Psoas muscle (tissue), 8 donors: ENCODE results near the gene QSOX2. TPM values are rescaled to one million over a fixed set of nuclear protein-coding genes. Genes with fewer than 3 reads are reported as not detected.

Experiments used
- ATAC-seq, 4 donors: fragments of 200-7000 bp; cut with Tn5 transposase; one replicate each; pipeline ENCODE4 v1.9.1; 2020; ENCODE audit warnings: moderate library complexity in 3 of 4, mild to moderate bottlenecking in 2 of 4
- DNase-seq, 2 donors: peaks; one replicate each; pipeline ENCODE4 v3.0.0-alpha.2; 2020
- H3K27ac ChIP-seq: fragments of 200-600 bp; one replicate; pipeline ENCODE4 v1.8.0; 2022
- H3K27me3 ChIP-seq, 3 donors: fragments of 200-600 bp in 1 of 3; one replicate each; pipeline versions ENCODE4 v1.6.1 to v1.8.0; 2013 to 2022; ENCODE audit warnings: low read length in 2 of 3, mild to moderate bottlenecking in 2 of 3, moderate library complexity in 1 of 3; ENCODE audit not compliant: insufficient read depth in 3 of 3
- H3K36me3 ChIP-seq, 2 donors: fragments of 200-600 bp in 1 of 2; one replicate each; pipeline versions ENCODE4 v1.6.1 to v1.8.0; 2013 to 2022; ENCODE audit warnings: low read depth in 1 of 2, mild to moderate bottlenecking in 1 of 2, moderate library complexity in 1 of 2; ENCODE audit not compliant: insufficient read depth in 1 of 2
- H3K4me1 ChIP-seq: fragments of 200-600 bp; one replicate; pipeline ENCODE4 v1.8.0; 2022
- H3K4me3 ChIP-seq: fragments of 200-600 bp; one replicate; pipeline ENCODE4 v1.8.0; 2022; ENCODE audit warnings: mild to moderate bottlenecking
- H3K9me3 ChIP-seq: fragments of 200-600 bp; one replicate; pipeline ENCODE4 v1.8.0; 2022
- WGBS, 3 donors: extraction: QIAGEN DNeasy Blood & Tissue Kit; methylation state at CpG; one replicate each; pipeline versions ENCODE4 v1.1.6 to v1.1.7; 2013; 5-methylcytosine and 5-hydroxymethylcytosine counted together
- intact Hi-C, 2 donors: fragments of 100-400 bp; cut with DNase I; formaldehyde crosslinking; loops; one replicate each; pipeline versions ENCODE4 v1.11.0 to v1.14.2; 2022
- polyA plus RNA-seq, 3 donors: library from polyadenylated mRNA; stranded (reverse); fragments of 200-250 nt; gene quantifications; one replicate each; pipeline ENCODE4 v1.2.3, GENCODE V29; 2013
- total RNA-seq, 4 donors: library from RNA; stranded (reverse); fragmentation: NEBNext Ultra II Directional in 2 of 4; extraction: Animal tissue kit (Norgen Biotek cat#: 25700) in 2 of 4; gene quantifications; one replicate each; pipeline versions ENCODE4 v1.2.1 to v1.2.4, GENCODE V29; 2021 to 2023
- TF ChIP-seq, protein P1 (sequence below): fragments of 200-600 bp; IDR thresholded peaks from one replicate; pipeline ENCODE4 v1.8.0; 2022; ENCODE audit warnings: antibody characterized with exemption
- donor health status: healthy with polysubstance abuse.
- donor health status: DM: no; HTN: no; CAD: no; lungs with moderate emphysema.
- donor health status: Bipolar disorder and iron deficiency.
- donor health status: healthy.
- donor health status: DM: yes; HTN: yes; CAD: no.
- donor health status: DM: no; HTN: no; CAD: no.
- donor health status: DM: no; HTN: no; CAD: no.
- donor health status: DM: yes; HTN: yes; CAD: no.

The QSOX2 gene
- total and polyA plus RNA-seq, 7 donors = 3.6 to 7.5 (median 5.6) TPM

DNA sequence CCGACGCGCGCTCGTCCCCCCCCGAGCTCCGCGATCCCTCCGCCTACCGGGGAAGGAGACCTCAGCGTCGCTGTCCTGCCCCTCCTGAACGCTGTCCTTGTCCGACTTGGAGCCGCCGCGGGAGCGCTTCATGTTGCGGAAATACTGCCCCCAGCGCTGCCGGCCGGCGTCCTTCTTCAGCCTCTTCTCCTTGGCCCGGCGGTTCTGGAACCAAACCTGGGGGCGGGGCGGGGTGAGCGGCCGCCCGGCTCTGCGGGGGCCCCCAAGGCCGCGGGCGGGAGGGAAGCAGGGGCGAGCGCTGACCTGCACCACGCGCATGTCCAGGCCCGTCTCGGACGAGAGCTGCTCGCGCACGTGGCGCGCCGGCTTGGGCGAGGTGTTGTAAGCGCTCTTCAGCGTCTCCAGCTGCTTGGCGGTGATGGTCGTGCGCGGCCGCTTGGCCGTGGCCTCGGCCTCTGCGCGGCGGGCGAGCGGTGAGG, 47.0 kb downstream of the QSOX2 start:
- no peaks in the 10 kb centered on the region for H3K36me3 ChIP-seq
- intact Hi-C loops = no loop called here
- DNase-seq (no peak), ATAC-seq (no peak)
- no peak overlapping the region for H3K4me3 ChIP-seq
- WGBS, 3 donors = 0 to 1% (median 1%) methylated on average over 39 to 62 of the region's 62 CpGs
- H3K27ac ChIP-seq = no peak overlapping the region
- no peaks in the 10 kb centered on the region for H3K4me1 ChIP-seq
- no peaks in the 10 kb centered on the region for H3K9me3 ChIP-seq
- TF ChIP-seq, protein P1, sequence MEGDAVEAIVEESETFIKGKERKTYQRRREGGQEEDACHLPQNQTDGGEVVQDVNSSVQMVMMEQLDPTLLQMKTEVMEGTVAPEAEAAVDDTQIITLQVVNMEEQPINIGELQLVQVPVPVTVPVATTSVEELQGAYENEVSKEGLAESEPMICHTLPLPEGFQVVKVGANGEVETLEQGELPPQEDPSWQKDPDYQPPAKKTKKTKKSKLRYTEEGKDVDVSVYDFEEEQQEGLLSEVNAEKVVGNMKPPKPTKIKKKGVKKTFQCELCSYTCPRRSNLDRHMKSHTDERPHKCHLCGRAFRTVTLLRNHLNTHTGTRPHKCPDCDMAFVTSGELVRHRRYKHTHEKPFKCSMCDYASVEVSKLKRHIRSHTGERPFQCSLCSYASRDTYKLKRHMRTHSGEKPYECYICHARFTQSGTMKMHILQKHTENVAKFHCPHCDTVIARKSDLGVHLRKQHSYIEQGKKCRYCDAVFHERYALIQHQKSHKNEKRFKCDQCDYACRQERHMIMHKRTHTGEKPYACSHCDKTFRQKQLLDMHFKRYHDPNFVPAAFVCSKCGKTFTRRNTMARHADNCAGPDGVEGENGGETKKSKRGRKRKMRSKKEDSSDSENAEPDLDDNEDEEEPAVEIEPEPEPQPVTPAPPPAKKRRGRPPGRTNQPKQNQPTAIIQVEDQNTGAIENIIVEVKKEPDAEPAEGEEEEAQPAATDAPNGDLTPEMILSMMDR = no peak
- H3K27me3 ChIP-seq = peaks cover 0 to 97% (median 53%) of the 10 kb centered on the region in 3 donors

DNA sequence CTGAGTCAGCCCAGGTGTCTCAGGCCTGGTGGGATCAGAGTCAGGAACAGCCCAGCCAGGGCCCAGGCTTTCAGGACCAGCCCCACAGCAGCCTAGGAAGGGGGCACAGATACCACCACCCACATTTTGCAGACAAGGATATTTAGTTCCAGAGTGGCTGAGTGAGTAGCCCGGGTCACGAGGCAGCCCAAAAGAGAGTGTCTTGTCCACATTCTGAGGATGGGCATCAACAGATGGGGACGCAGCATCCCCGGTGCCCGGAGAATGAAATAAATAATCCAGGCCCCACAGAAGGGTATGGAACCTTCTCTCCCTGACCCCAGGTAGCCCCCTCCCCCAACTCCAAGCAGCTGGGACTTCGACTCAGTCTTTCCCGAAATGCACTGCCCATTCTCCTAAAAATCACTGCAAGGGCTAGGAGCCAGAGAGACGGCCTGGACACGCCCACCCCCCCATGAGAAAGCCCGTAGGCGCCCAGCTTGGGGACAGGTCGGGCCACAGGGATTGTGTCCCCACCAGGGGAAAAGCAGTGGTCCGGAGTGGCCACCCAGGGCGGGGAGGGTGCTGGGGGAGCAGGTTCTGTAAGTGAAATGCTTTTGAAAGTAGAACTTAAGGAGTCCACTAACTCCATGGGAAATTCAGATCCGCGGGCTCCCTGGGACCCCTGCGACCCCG, 47.5 kb downstream of the QSOX2 start:
- Histone ChIP-seq H3K27ac (no peak overlapping the region), H3K9me3 (no peaks in the 10 kb centered on the region), H3K4me3 (no peak overlapping the region), H3K27me3 (peaks cover 0 to 98% (median 52%) of the 10 kb centered on the region in 3 donors), H3K36me3 (no peaks in the 10 kb centered on the region), H3K4me1 (no peaks in the 10 kb centered on the region)
- ATAC-seq (no peak), DNase-seq (no peak)
- intact Hi-C loops = no loop called here
- TF ChIP-seq, protein P1 = no peak
- WGBS, 3 donors = 5 to 11% (median 6%) methylated on average over 18 of the region's 18 CpGs

DNA sequence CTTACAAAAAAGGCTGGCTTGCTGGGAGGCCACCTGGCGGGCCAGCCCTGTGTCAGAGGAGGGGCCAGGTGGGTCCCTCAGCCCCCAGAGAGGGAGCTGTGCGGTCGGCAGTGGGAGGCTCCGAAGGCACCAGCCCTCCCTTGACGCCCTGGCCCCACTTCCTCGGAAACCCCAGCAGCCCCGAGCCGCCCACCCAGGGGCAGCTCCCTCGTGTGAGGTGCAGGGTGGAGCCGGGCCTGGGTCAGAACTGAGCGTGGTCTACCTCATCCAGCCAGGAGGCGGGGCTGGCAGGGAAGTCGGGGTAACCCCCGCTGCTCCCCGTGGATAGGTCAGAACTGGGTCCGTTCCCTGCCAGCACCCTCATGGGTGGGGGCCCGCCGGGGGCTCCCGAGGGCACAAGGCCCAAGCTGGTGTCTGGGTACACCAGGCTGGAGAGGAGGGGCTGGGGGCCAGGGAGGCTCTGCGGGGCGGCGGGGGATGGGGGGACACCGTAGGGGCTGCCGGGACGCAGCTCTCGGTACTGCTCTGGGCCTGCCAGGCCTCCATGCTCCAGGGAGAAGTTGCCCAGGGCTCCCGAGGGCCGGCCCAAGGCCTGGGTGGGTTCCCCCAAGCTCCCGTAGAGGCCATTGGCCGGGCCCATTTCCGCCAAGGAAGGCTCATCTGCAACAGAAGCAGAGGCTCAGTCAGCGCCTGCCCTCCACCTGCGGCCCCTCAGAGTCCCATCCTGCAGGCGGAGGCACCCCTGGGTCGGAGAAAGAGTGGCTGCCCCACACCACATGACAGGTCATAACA, 48.3 kb downstream of the QSOX2 start:
- intact Hi-C loops = no loop called here
- Histone ChIP-seq H3K27me3 (peaks cover 0 to 98% (median 51%) of the 10 kb centered on the region in 3 donors), H3K4me3 (no peak overlapping the region), H3K9me3 (no peaks in the 10 kb centered on the region), H3K27ac (no peak overlapping the region), H3K4me1 (no peaks in the 10 kb centered on the region), H3K36me3 (no peaks in the 10 kb centered on the region)
- DNase-seq = no peak
- WGBS, 3 donors = 4 to 7% (median 5%) methylated on average over 26 to 35 of the region's 35 CpGs
- ATAC-seq = no peak
- TF ChIP-seq, protein P1 = no peak

DNA sequence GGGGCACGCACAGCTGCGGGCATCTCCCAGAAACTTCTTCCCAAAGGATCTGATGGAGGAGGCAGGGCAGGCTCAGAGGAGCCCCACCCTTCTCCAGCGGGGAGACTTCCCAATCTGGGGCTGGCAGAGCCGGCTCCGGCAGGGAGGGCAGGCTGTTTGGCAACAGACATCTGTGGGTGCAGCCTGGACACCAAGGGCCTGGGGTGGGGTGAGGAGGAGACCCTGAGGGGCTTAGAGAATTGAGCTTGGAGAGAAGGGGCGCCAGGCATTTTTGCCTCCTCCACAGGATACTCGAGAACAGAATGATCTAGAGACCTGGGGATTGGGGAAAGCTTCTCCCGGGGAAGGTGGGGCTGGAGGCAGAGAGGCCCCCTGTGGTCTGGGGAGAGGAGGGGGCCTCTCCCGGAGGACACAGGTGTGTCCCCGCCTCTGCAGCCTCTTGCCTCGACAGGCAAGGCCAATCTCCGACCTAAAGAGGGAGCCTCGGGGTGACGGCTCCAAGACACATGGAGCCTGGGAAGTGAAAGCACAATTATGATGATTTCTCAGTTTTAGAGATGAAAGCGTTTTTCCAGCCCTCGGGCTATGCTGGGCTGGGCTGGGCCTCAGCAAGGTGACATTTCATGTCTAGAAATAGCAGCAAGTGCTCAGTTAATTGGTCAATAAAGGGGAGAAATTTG, 49.1 kb downstream of the QSOX2 start:
- Histone ChIP-seq H3K9me3 (no peaks in the 10 kb centered on the region), H3K4me3 (no peak overlapping the region), H3K36me3 (no peaks in the 10 kb centered on the region), H3K27me3 (peaks cover 0 to 98% (median 51%) of the 10 kb centered on the region in 3 donors), H3K4me1 (no peaks in the 10 kb centered on the region), H3K27ac (no peak overlapping the region)
- TF ChIP-seq, protein P1 = no peak
- no peak for DNase-seq
- ATAC-seq = no peak
- 0 to 3% (median 1%) methylated on average over 15 to 16 of the region's 16 CpGs for WGBS, 3 donors
- intact Hi-C loops = no loop called here
